WTC11 (cell line): ENCODE results near the gene SYTL1. TPM values are rescaled to one million over a fixed set of nuclear protein-coding genes. Genes with fewer than 3 reads are reported as not detected.

ENCODE experiments used
- ATAC-seq: fragments of 200-7000 bp; cut with Tn5 transposase; 2 replicates; pipeline ENCODE4 v1.10.0; 2021; ENCODE audit warnings: mild to moderate bottlenecking, moderate library complexity
- Bru-seq: library from RNA; stranded (reverse); fragments of 400-500 nt; gene quantifications from one replicate; lab custom pipeline; 2021; lab: Mats Ljungman, UMichigan
- CTCF ChIA-PET: fragments of 300-600 bp; sonication (Branson Sonifier 250); formaldehyde crosslinking; loops from one replicate; lab custom pipeline; 2021; ENCODE audit warnings: antibody characterized with exemption; lab: Charles Lee
- POLR2A ChIA-PET: fragments of 350-600 bp; sonication (Branson Sonifier 250); formaldehyde crosslinking; loops from one replicate; lab custom pipeline; 2021; ENCODE audit warnings: antibody characterized with exemption; lab: Charles Lee
- DNase-seq: peaks from one replicate; pipeline ENCODE4 v3.0.0; 2021; ENCODE audit warnings: low spot score
- H3K27ac Mint-ChIP-seq: 2 replicates; pipeline ENCODE4 v1.8.0; 2021; ENCODE audit warnings: mixed read lengths
- H3K27me3 Mint-ChIP-seq: 2 replicates; pipeline ENCODE4 v1.8.0; 2021; ENCODE audit warnings: low read depth, mild to moderate bottlenecking, moderate library complexity, mixed read lengths
- H3K36me3 Mint-ChIP-seq: 2 replicates; pipeline ENCODE4 v1.8.0; 2021; ENCODE audit warnings: mixed read lengths
- H3K4me1 Mint-ChIP-seq: 2 replicates; pipeline ENCODE4 v1.8.0; 2022; ENCODE audit warnings: mixed read lengths
- H3K4me3 Mint-ChIP-seq: 2 replicates; pipeline ENCODE4 v1.8.0; 2021; ENCODE audit warnings: mild to moderate bottlenecking, moderate library complexity, mixed read lengths
- H3K9me3 Mint-ChIP-seq: 2 replicates; pipeline ENCODE4 v1.8.0; 2021; ENCODE audit warnings: mixed read lengths
- ARID4B ChIP-seq: sonication (generic); formaldehyde crosslinking; IDR thresholded peaks from 2 replicates; pipeline ENCODE4 v1.8.0; 2023; ENCODE audit warnings: missing genetic modification reagents, mild to moderate bottlenecking, borderline replicate concordance
- ATF1 ChIP-seq: sonication (generic); formaldehyde crosslinking; IDR thresholded peaks from 2 replicates; pipeline ENCODE4 v1.8.1; 2023; ENCODE audit warnings: mild to moderate bottlenecking, moderate library complexity, missing genetic modification reagents
- CBFB ChIP-seq: sonication (generic); formaldehyde crosslinking; IDR thresholded peaks from 2 replicates; pipeline ENCODE4 v1.8.1; 2022; ENCODE audit warnings: mild to moderate bottlenecking, low read depth, missing genetic modification reagents
- CREM ChIP-seq: sonication (generic); formaldehyde crosslinking; IDR thresholded peaks from 2 replicates; pipeline ENCODE4 v1.8.1; 2022; ENCODE audit warnings: mild to moderate bottlenecking, missing genetic modification reagents, moderate library complexity
- FOXK1 ChIP-seq: sonication (generic); formaldehyde crosslinking; IDR thresholded peaks from 2 replicates; pipeline ENCODE4 v1.8.0; 2022; ENCODE audit warnings: mild to moderate bottlenecking, moderate library complexity, missing genetic modification reagents
- FOXP1 ChIP-seq: sonication (generic); formaldehyde crosslinking; IDR thresholded peaks from 2 replicates; pipeline ENCODE4 v1.8.0; 2022; ENCODE audit warnings: missing genetic modification reagents, mild to moderate bottlenecking, moderate library complexity, borderline replicate concordance
- GABPB1 ChIP-seq: sonication (generic); formaldehyde crosslinking; IDR thresholded peaks from 2 replicates; pipeline ENCODE4 v1.8.1; 2023; ENCODE audit warnings: mild to moderate bottlenecking, missing genetic modification reagents
- HMGA2 ChIP-seq: fragments of 250-450 bp; sonication (Bioruptor Pico); IDR thresholded peaks from 2 replicates; pipeline ENCODE4 v1.4.0; 2021; ENCODE audit warnings: mild to moderate bottlenecking, moderate library complexity
- JAZF1 ChIP-seq: fragments of 250-450 bp; sonication (Bioruptor Pico); IDR thresholded peaks from 2 replicates; pipeline ENCODE4 v1.9.0; 2021; ENCODE audit warnings: moderate library complexity, mild to moderate bottlenecking, inconsistent platforms
- KAT7 ChIP-seq: sonication (generic); formaldehyde crosslinking; IDR thresholded peaks from 2 replicates; pipeline ENCODE4 v1.8.1; 2023; ENCODE audit warnings: missing genetic modification reagents, mild to moderate bottlenecking, borderline replicate concordance
- MAX ChIP-seq: sonication (generic); formaldehyde crosslinking; IDR thresholded peaks from 2 replicates; pipeline ENCODE4 v1.8.0; 2022; ENCODE audit warnings: mild to moderate bottlenecking, missing genetic modification reagents
- NR3C1 ChIP-seq: sonication (generic); formaldehyde crosslinking; conservative IDR thresholded peaks from 2 replicates; pipeline ENCODE4 v1.8.1; 2023; ENCODE audit warnings: low read depth, mild to moderate bottlenecking, missing genetic modification reagents
- PRRX2 ChIP-seq: fragments of 250-450 bp; sonication (Bioruptor Pico); IDR thresholded peaks from 2 replicates; pipeline ENCODE4 v1.8.0; 2021; ENCODE audit warnings: mild to moderate bottlenecking
- SMAD3 ChIP-seq: sonication (generic); formaldehyde crosslinking; IDR thresholded peaks from 2 replicates; pipeline ENCODE4 v1.8.0; 2022; ENCODE audit warnings: missing genetic modification reagents, mild to moderate bottlenecking, borderline replicate concordance
- USF1 ChIP-seq: sonication (generic); formaldehyde crosslinking; IDR thresholded peaks from 2 replicates; pipeline ENCODE4 v1.8.0; 2022; ENCODE audit warnings: mild to moderate bottlenecking, missing genetic modification reagents
- ZNF138 ChIP-seq: sonication (generic); formaldehyde crosslinking; conservative IDR thresholded peaks from 2 replicates; pipeline ENCODE4 v1.8.1; 2022; ENCODE audit warnings: mild to moderate bottlenecking, moderate library complexity, missing genetic modification reagents
- ZNF317 ChIP-seq: sonication (generic); formaldehyde crosslinking; IDR thresholded peaks from 2 replicates; pipeline ENCODE4 v1.8.1; 2023; ENCODE audit warnings: low read depth, mild to moderate bottlenecking, moderate library complexity, missing genetic modification reagents, borderline replicate concordance
- ZNF396 ChIP-seq: fragments of 250-450 bp; sonication (Bioruptor Pico); IDR thresholded peaks from 2 replicates; pipeline ENCODE4 v1.8.0; 2021; ENCODE audit warnings: mild to moderate bottlenecking, moderate library complexity, borderline replicate concordance
- ZNF423 ChIP-seq: fragments of 250-450 bp; sonication (Bioruptor Pico); IDR thresholded peaks from 2 replicates; pipeline ENCODE4 v2.1.2; 2022; ENCODE audit warnings: mild to moderate bottlenecking, moderate library complexity
- long read RNA-seq, 3 experiments: library from RNA in 1 of 3; library from capped mRNA in 1 of 3; library from polyadenylated mRNA in 1 of 3; unstranded in 2 of 3; stranded (forward) in 1 of 3; transcript quantifications; one replicate each; pipeline ENCODE4 v2.0.0, GENCODE V29; 2021
- total RNA-seq: library from RNA; stranded (reverse); gene quantifications from 3 replicates; pipeline ENCODE4 v1.2.3, GENCODE V29; 2021
- TF ChIP-seq, protein P1 (sequence below): sonication (generic); formaldehyde crosslinking; IDR thresholded peaks from 2 replicates; pipeline ENCODE4 v1.8.0; 2022; ENCODE audit warnings: missing genetic modification reagents
- TF ChIP-seq, protein P2 (sequence below): sonication (generic); formaldehyde crosslinking; IDR thresholded peaks from 2 replicates; pipeline ENCODE4 v1.8.1; 2023; ENCODE audit warnings: mild to moderate bottlenecking, missing genetic modification reagents, moderate library complexity
- TF ChIP-seq, protein P3 (sequence below): sonication (generic); formaldehyde crosslinking; IDR thresholded peaks from 2 replicates; pipeline ENCODE4 v1.8.0; 2022; ENCODE audit warnings: mild to moderate bottlenecking, missing genetic modification reagents

Gene SYTL1, protein sequence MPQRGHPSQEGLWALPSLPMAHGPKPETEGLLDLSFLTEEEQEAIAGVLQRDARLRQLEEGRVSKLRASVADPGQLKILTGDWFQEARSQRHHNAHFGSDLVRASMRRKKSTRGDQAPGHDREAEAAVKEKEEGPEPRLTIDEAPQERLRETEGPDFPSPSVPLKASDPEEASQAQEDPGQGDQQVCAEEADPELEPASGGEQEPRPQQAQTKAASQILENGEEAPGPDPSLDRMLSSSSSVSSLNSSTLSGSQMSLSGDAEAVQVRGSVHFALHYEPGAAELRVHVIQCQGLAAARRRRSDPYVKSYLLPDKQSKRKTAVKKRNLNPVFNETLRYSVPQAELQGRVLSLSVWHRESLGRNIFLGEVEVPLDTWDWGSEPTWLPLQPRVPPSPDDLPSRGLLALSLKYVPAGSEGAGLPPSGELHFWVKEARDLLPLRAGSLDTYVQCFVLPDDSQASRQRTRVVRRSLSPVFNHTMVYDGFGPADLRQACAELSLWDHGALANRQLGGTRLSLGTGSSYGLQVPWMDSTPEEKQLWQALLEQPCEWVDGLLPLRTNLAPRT
- total RNA-seq, result 18.0 to 19.7 TPM (median 18.5 TPM) in 3 replicates
- Bru-seq, nascent RNA, result percentile 46 among the genes with signal in this experiment
- long read RNA-seq, experiment 1, partial matches to known transcripts, result 1 of 17 reads
- long read RNA-seq, experiment 1, other reads (novel, unspliced or antisense), result 13 of 17 reads
- long read RNA-seq, experiment 2, partial matches to known transcripts, result 9 of 20 reads
- long read RNA-seq, experiment 2, other reads (novel, unspliced or antisense), result 8 of 20 reads
- long read RNA-seq, experiment 3, partial matches to known transcripts, result 1 of 3 reads
- long read RNA-seq, experiment 3, other reads (novel, unspliced or antisense), result 2 of 3 reads

GRCh38 chr1:27341525-27342252, at the start of gene SYTL1:
TSS of gene SYTL1 (plus strand) at chr1:27342022. CDS start at chr1:27345335, 3,313 bp downstream.
- ATAC-seq (peak; percentile 80), DNase-seq (peak; percentile 72)
- H3K4me1 Mint-ChIP-seq, result peaks cover 39% of the 10 kb centered on the region
- peak within 1 kb of the TSS; percentile 67 for H3K4me3 Mint-ChIP-seq
- H3K36me3 Mint-ChIP-seq, result peaks cover 7% of the 10 kb centered on the region; the same call in 1 of the 2 replicates
- peaks cover 2% of the 10 kb centered on the region; the same call in 1 of the 2 replicates for H3K27me3 Mint-ChIP-seq
- ChIA-PET CTCF (interaction anchor here (0.7 to 4.5 kb wide), 14 partner anchors 9 to 1170 kb away, joined by 3 to 36 read pairs (median 6); partner anchors contain the start of gene MAP3K6), POLR2A (interaction anchor here (0.6 to 2.0 kb wide), 6 partner anchors 8 to 83 kb away, joined by 4 to 12 read pairs (median 6); no protein-coding TSS in a partner anchor)
- peak within 1 kb of the TSS; percentile 38 for H3K27ac Mint-ChIP-seq
- H3K9me3 Mint-ChIP-seq, result no peaks in the 10 kb centered on the region
- TF ChIP-seq, protein P1, sequence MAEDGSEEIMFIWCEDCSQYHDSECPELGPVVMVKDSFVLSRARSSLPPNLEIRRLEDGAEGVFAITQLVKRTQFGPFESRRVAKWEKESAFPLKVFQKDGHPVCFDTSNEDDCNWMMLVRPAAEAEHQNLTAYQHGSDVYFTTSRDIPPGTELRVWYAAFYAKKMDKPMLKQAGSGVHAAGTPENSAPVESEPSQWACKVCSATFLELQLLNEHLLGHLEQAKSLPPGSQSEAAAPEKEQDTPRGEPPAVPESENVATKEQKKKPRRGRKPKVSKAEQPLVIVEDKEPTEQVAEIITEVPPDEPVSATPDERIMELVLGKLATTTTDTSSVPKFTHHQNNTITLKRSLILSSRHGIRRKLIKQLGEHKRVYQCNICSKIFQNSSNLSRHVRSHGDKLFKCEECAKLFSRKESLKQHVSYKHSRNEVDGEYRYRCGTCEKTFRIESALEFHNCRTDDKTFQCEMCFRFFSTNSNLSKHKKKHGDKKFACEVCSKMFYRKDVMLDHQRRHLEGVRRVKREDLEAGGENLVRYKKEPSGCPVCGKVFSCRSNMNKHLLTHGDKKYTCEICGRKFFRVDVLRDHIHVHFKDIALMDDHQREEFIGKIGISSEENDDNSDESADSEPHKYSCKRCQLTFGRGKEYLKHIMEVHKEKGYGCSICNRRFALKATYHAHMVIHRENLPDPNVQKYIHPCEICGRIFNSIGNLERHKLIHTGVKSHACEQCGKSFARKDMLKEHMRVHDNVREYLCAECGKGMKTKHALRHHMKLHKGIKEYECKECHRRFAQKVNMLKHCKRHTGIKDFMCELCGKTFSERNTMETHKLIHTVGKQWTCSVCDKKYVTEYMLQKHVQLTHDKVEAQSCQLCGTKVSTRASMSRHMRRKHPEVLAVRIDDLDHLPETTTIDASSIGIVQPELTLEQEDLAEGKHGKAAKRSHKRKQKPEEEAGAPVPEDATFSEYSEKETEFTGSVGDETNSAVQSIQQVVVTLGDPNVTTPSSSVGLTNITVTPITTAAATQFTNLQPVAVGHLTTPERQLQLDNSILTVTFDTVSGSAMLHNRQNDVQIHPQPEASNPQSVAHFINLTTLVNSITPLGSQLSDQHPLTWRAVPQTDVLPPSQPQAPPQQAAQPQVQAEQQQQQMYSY (CRISPR knock-in tag), result peak; percentile 98
- no peak for TF ChIP-seq ZNF396
- TF ChIP-seq CBFB (CRISPR knock-in tag), result no peak
- TF ChIP-seq FOXK1 (CRISPR knock-in tag), result no peak
- no peak for TF ChIP-seq ZNF317
- TF ChIP-seq, protein P2, sequence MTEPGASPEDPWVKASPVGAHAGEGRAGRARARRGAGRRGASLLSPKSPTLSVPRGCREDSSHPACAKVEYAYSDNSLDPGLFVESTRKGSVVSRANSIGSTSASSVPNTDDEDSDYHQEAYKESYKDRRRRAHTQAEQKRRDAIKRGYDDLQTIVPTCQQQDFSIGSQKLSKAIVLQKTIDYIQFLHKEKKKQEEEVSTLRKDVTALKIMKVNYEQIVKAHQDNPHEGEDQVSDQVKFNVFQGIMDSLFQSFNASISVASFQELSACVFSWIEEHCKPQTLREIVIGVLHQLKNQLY (CRISPR knock-in tag), result no peak
- TF ChIP-seq ARID4B (CRISPR knock-in tag), result no peak
- no peak for TF ChIP-seq USF1 (CRISPR knock-in tag)
- TF ChIP-seq PRRX2 (CRISPR knock-in tag), result no peak
- no peak for TF ChIP-seq SMAD3 (CRISPR knock-in tag)
- TF ChIP-seq, protein P3, sequence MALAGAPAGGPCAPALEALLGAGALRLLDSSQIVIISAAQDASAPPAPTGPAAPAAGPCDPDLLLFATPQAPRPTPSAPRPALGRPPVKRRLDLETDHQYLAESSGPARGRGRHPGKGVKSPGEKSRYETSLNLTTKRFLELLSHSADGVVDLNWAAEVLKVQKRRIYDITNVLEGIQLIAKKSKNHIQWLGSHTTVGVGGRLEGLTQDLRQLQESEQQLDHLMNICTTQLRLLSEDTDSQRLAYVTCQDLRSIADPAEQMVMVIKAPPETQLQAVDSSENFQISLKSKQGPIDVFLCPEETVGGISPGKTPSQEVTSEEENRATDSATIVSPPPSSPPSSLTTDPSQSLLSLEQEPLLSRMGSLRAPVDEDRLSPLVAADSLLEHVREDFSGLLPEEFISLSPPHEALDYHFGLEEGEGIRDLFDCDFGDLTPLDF (CRISPR knock-in tag), result 0 out of 2 replicates have a peak, but pooled peaks have one; percentile 49
- TF ChIP-seq NR3C1, result no peak
- peak; percentile 62 for TF ChIP-seq MAX (CRISPR knock-in tag)
- no peak for TF ChIP-seq HMGA2 (CRISPR knock-in tag)
- no peak for TF ChIP-seq JAZF1 (CRISPR knock-in tag)
- 0 out of 2 replicates have a peak, but pooled peaks have one; percentile 31 for TF ChIP-seq ATF1 (CRISPR knock-in tag)
- peak; percentile 79 for TF ChIP-seq GABPB1 (CRISPR knock-in tag)
- 0 out of 2 replicates have a peak, but pooled peaks have one; percentile 38 for TF ChIP-seq CREM
- TF ChIP-seq ZNF138 (CRISPR knock-in tag), result no peak
- TF ChIP-seq ZNF423 (CRISPR knock-in tag), result peak; percentile 49
- TF ChIP-seq FOXP1 (CRISPR knock-in tag), result peak; percentile 31; the same call in 1 of the 2 replicates
- TF ChIP-seq KAT7 (CRISPR knock-in tag), result 0 out of 2 replicates have a peak, but pooled peaks have one; percentile 47
